ENCODE measurements around the gene GPR137. TPM values are rescaled to one million over a fixed set of nuclear protein-coding genes. Genes with fewer than 3 reads are reported as not detected.

The GPR137 gene
- total and polyA plus RNA-seq, 9 of the 15 experiments (the other 6 are each of a cell fraction or from before 2014, with no cell fraction given) = 0.32 to 26.7 (median 10.7) TPM

DNA sequence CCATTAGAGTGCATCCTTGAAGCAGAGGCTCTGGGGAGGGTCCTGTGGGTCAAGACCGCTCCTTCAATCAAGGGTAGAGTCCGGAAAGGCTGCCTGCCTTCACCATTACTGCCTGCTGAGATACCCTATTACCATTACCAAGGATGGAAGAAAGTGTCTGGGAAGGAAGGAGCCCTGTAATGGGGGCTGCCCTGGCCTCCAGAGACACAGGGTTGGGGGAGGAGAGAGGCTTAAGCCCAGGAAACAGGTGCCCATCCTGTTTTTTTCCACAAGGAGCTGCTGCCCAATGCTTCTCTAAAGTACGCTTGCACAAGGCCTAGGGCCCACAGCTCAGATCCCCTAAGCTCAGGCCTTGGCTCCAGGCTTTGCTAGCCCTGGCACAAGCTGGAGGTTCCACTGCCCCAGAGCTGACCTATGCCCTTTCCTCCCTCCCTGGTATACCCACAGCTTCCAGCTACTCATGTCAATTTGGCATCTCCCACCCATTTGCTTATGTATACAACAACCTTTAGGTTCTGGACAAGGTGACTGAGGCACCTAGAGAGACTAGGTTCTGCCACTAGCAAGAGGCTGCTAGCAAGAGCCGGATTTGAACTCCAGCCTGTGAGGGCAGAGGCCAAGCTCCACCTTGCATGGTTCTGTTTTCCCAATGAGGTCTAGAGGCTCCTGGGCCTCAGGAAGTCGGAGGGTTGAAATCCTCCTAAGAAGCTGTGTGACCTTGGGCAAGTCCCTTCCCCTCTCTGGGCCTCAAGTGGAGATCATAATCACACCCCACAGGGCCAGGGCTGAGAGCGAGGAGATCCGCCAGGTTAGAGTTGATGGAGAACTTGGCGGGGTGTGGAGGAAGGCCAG lies 35.9 kb upstream of the GPR137 start (continued):
- TF ChIP-seq, protein P1, sequence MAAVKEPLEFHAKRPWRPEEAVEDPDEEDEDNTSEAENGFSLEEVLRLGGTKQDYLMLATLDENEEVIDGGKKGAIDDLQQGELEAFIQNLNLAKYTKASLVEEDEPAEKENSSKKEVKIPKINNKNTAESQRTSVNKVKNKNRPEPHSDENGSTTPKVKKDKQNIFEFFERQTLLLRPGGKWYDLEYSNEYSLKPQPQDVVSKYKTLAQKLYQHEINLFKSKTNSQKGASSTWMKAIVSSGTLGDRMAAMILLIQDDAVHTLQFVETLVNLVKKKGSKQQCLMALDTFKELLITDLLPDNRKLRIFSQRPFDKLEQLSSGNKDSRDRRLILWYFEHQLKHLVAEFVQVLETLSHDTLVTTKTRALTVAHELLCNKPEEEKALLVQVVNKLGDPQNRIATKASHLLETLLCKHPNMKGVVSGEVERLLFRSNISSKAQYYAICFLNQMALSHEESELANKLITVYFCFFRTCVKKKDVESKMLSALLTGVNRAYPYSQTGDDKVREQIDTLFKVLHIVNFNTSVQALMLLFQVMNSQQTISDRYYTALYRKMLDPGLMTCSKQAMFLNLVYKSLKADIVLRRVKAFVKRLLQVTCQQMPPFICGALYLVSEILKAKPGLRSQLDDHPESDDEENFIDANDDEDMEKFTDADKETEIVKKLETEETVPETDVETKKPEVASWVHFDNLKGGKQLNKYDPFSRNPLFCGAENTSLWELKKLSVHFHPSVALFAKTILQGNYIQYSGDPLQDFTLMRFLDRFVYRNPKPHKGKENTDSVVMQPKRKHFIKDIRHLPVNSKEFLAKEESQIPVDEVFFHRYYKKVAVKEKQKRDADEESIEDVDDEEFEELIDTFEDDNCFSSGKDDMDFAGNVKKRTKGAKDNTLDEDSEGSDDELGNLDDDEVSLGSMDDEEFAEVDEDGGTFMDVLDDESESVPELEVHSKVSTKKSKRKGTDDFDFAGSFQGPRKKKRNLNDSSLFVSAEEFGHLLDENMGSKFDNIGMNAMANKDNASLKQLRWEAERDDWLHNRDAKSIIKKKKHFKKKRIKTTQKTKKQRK (IDR thresholded peaks at IDR 0.05; ENCODE audit: borderline replicate concordance, low read depth, low read length) = no peak
- TF ChIP-seq DMBX1 (CRISPR knock-in tag; IDR thresholded peaks at IDR 0.05; ENCODE audit: borderline replicate concordance) = no peak
- no peak for TF ChIP-seq CREM (IDR thresholded peaks at IDR 0.05; ENCODE audit: low read depth)
- TF ChIP-seq IRF2 (CRISPR knock-in tag; IDR thresholded peaks at IDR 0.05) = no peak
- TF ChIP-seq ZNF57 (CRISPR knock-in tag; IDR thresholded peaks at IDR 0.05) = no peak
- no peak for TF ChIP-seq ZBTB12 (CRISPR knock-in tag; IDR thresholded peaks at IDR 0.05)
- no peak for TF ChIP-seq ZNF324 (CRISPR knock-in tag; IDR thresholded peaks at IDR 0.05)
- no peak for TF ChIP-seq ZBTB9 (CRISPR knock-in tag; IDR thresholded peaks at IDR 0.05)
- no peak for TF ChIP-seq ZNF644 (tag; IDR thresholded peaks at IDR 0.05; ENCODE audit: low read depth)
- TF ChIP-seq MIER1 (IDR thresholded peaks at IDR 0.05; ENCODE audit: low read depth) = no peak
- TF ChIP-seq ADNP (tag; IDR thresholded peaks at IDR 0.05) = no peak
- TF ChIP-seq ZNF197 (CRISPR knock-in tag; IDR thresholded peaks at IDR 0.05; ENCODE audit: low read depth) = no peak
- TF ChIP-seq HNRNPUL1 (IDR thresholded peaks at IDR 0.05; ENCODE audit: low read length) = no peak
- no peak for TF ChIP-seq ATF7 (IDR thresholded peaks at IDR 0.05)
- no peak for TF ChIP-seq MCM7 (IDR thresholded peaks at IDR 0.05)
- TF ChIP-seq ESRRA (IDR thresholded peaks at IDR 0.05; ENCODE audit: borderline replicate concordance, low read depth) = peak; percentile 36; the same call in 1 of the 2 replicates
